Suprapubic skin (tissue), 3 donors: ENCODE data around the gene UBE2QL1.

Experiments
- CTCF ChIP-seq, 2 donors: fragments of 200-600 bp in 1 of 2; fragments of 450-650 bp in 1 of 2; sonication (generic) in 1 of 2; IDR thresholded peaks; one replicate each; pipeline ENCODE4 v1.5.1; 2016 to 2019; ENCODE audit warnings: antibody characterized with exemption in 2 of 2, mild to moderate bottlenecking in 1 of 2, moderate library complexity in 1 of 2
- EP300 ChIP-seq: sonication (generic); formaldehyde crosslinking; IDR thresholded peaks from one replicate; pipeline ENCODE4 v1.6.1; 2017; ENCODE audit warnings: antibody characterized with exemption
- POLR2A ChIP-seq, 2 donors: fragments of 450-650 bp; IDR thresholded peaks; one replicate each; pipeline ENCODE4 v1.6.1; 2017; ENCODE audit warnings: antibody characterized with exemption in 2 of 2, mild to moderate bottlenecking in 2 of 2, moderate library complexity in 2 of 2

DNA sequence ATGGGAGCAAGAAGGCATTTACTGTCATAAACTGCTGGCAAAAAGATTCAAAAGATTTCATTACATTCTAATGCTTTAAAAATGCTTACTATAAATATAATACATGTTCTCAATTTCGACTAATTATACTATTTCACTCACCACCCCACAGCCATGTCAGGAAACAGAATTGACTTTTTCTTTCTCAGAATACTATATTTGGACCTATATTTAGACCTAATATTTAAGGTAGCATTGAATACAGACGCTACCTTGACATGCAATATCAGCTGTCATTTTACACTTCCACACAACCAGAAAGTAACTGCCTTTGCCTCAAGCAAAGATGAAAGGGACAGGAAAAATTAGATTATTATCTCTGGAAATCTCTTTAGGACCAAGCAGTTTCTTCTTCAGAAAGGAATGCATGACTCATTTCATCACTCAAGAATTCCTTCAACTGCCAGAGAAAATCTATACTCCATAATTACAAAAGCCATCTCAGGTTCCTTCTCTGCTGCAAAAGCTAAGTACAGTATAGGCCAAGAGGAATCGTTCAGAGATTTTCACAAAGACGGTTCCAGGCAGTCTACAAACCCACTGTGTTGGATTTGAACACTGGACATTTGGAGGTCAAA, 11.8 kb upstream of the UBE2QL1 start:
- no peak for TF ChIP-seq CTCF (IDR thresholded peaks at IDR 0.05)
- TF ChIP-seq POLR2A (IDR thresholded peaks at IDR 0.05) = no peak
- no peak for TF ChIP-seq EP300
